GM21576 (cell line): Measurements from ENCODE around the gene SEC22C.
"Not testable (repeated sequence)": the region's sequence is repeated elsewhere in the genome, so short reads cannot be mapped to it uniquely, and the experiment has no call there.

Source experiments
- ATAC-seq: cut with Tn5 transposase; IDR thresholded peaks from one replicate; pipeline ENCODE4 v1.9.1; 2021; ENCODE audit warnings: mild to moderate bottlenecking, moderate library complexity; ENCODE audit not compliant: unreplicated experiment

SEC22C gene, protein sequence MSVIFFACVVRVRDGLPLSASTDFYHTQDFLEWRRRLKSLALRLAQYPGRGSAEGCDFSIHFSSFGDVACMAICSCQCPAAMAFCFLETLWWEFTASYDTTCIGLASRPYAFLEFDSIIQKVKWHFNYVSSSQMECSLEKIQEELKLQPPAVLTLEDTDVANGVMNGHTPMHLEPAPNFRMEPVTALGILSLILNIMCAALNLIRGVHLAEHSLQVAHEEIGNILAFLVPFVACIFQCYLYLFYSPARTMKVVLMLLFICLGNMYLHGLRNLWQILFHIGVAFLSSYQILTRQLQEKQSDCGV

DNA sequence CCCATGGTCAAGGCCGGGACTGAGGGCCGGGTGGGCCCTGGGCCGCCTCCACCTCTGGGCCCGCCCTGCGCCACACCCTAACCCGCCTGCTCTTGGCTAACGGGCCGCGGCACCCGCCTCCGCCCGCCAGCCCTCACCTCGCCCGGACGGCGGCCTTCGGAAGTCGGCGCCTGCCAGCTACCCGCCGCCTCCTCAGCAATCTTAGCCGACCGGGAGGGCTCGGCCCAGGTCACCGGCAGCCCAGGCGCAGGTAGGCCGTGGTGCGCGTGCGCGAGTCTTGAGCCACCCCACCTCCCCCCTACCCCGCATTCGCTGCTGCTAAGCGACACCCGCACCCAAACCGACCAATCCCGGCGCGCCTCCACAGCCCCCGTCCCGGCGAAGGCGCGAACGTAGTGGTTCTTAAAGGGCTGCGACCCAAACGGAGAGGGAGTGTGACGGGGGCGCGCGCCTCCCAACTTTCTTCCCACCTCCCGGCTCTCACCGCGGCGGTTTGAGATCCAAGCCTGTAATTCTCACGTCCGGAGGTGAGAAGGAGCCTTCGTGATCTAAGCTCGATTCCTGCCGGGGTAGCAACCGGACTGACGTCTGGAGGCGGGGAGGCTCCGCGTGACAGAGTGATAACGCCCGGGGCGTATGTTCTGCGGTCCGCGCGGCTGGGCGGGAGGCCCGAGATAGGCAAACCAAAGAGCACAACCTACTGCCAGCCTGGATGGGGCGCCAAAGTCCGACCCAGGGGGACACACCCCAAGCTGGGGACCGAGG is at the start of gene SEC22C:
Gene SEC22C (minus strand): TSS at position 259 of the 765 bp plus-strand sequence. CDS start 12,921 bp downstream, outside the sequence.
- peak; percentile 89 for ATAC-seq

DNA sequence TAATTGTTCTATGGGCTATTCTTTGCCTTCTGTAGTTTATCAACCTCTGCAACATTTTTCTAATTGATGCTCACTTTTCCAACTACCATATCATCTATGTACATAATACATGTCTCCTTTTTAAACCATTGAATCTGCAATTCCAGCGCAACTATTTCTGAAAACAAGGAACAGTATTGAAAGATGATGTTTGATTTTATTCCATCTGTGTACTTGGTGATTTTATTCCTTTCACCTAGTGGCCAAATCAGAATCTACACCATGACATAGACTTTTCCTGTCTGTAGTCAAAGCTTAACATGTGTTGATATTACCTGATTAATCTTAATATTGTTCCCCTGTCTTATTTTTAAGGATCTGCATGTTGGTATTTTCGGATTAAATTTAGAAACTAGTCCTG is 31.7 kb upstream of the SEC22C start:
- no peak for ATAC-seq

DNA sequence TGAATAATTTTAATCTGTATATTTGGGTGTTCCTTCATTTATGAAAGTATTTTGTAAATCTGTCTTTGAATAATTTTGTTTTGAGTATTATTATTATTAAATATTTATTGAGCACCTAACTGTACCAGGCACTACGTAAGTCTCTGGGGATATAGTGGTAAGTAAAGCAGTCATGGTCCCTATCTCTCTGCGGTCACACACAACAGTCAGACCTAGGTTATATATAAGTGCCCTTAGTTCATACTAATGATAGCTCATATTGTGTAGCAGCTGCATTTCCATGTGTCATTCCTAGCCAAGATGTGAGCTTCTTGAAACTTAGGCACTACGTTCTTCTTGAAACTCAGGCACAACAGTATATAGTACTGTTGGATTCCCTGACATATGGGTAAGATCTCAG is 31.2 kb upstream of the SEC22C start:
- ATAC-seq: peak; percentile 75

DNA sequence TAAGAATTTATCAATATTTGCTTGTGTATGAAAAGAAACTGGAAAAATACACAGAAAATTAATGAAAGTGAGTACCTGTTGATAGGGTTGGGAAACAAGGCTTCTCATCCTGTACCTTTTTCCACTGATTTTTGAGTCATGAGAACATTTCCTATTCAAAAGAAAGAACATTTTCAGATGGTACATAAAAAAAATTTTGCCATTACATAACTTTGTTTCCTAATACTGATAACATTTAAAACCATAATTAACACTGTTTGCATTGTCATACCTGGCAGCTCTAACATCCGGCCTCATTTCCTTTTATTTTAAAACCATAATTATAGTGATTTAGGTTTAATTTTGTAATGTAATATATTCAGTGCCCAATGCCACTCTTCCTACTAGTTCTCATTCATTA is 30.4 kb upstream of the SEC22C start:
- ATAC-seq: no peak

DNA sequence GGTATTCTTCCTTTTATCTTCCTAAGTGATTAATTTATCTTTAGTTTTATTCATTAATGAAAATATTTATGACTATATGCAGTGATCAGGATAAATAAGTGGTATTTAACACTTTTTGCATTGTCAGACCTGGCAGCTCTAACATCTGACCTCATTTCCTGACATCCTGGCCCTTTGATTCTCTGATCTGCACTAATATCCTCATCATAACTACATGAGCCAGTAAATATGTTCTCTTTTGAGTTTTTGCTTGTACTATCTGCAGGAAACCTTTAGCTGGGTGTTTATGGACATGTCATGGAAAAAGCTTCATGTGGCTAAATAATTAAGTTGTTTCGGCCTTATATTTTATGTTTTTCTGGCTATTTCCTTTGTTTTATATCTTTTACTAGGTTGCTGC is 29.2 kb upstream of the SEC22C start:
- ATAC-seq: no peak

DNA sequence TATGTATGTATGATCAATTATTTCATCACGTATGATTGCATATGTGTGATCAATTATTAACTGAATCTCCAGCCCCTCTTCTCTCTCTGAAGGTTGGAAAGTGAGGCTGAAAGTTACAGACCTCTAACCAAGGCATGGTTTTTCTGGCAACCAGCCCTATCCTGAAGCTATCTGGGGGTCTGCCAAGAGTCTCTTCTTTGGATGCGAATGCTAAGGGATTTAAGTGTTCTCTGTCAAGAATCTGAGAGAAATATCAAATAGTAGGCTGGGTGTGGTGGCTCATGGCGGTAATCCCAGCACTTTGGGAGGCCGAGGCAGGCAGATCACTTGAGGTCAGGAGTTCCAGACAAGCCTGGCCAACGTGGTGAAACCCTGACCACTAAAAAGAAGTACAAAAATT is 26.8 kb upstream of the SEC22C start:
- no peak for ATAC-seq

DNA sequence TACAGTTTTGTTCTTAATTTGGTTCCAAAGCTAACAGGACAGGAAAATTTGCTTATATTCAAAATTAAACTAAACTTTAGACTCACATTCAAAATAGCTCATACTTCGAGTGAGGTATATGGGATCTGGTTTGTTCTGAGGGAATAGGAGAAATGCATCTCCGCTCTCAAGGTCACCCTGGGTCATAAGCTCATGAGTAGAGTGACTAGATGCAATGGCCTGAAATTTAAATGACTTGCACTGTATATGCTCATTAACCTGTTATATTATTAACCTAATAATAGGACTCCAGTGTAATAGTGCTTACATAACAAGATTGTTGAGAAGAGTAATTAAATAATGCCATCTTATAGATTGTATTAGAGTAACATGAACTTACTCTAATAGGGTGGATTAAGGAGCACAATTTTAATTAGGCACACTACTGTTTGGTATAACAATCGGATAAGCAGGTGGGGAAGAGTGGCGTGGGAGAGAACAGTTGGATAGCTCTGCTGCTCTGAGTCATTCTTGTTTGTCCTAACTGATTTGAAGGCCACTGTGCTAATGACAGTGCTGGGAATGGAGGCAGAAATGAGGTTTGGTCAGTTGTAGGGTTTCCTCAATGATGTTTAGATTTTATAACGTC is 23.9 kb upstream of the SEC22C start:
- ATAC-seq: no peak

DNA sequence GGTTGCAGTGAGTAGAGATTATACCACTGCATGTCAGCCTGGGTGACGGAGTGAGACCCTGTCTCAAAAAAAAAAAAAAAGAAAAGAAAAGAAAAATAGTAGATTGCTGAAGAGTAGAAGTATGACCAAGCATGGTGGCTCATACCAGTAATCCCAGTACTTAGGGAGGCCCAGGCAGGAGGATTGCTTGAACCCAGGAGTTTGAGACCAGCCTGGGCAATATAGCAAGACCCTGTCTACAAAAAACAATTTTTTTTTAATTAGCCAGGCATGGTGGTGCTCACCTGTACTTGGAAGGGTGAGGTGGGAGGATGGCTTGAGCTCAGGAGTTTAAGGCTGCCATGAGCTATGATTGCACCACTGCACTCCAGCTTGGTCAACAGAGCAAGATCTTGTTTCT is 21.2 kb upstream of the SEC22C start:
- ATAC-seq: no peak

DNA sequence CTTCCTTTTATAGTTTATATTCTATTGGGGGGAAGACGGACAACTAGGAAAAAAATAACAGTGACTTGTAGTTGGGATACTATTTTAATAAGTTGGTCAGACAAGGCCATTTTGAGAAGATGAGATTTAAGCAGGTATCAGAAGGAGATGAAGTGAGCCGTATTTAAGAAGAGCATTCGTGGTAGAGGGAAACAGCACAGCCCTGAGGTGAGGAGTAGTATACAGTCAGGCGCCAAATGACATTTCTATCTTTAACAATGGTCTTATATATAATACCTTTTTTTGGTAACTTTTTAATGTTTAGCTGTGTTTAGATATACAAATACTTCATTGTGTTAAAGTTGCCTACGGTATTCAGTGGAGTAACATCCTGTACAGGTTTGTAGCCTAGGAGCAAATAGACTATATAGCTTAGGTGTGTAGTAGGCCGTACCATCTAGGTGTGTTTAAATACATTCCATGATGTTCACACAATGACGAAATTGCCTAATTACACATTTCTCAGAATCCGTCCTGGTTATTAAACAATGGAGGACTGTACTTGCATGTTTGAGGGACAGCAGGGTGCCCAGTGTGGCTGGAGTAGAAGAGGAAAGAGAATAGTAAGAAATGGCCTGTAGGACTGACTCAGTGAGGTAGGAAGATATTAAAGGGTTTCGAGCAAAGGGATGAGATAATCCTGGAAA is 20.3 kb upstream of the SEC22C start:
- ATAC-seq: no peak

DNA sequence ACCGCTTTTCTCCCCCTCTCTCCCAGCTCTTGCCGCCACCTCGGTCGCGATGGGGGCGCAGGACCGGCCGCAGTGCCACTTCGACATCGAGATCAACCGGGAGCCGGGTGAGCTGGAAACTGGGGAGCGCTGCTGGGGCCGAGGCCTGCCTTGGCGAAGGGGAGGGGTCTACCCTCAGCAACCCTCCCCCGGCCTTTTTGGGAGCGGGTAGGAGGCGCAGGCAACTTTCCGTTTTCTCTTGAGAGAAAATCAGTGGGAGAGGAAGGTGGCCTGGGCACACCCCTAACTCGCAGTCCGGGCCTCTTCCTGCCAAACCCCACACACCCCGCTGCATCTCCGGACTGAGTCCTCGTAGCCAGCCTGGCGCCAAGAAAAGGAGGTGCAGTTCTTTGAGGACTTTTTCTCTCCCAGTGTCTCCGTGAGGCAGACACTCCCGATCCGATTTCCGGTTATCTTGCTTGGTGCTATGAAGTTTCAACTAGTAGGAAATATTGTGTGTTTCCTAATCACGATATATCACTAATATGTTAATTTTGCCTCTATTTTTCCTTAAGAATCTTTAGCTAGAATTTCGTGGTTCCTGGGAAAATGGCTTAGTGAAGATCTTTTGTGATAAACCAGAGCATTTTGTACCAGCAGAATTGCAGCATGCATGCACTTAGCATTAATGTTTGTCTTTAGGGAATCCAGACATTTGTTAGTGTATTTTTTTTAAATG is 19.4 kb upstream of the SEC22C start:
- ATAC-seq: peak; percentile 25

DNA sequence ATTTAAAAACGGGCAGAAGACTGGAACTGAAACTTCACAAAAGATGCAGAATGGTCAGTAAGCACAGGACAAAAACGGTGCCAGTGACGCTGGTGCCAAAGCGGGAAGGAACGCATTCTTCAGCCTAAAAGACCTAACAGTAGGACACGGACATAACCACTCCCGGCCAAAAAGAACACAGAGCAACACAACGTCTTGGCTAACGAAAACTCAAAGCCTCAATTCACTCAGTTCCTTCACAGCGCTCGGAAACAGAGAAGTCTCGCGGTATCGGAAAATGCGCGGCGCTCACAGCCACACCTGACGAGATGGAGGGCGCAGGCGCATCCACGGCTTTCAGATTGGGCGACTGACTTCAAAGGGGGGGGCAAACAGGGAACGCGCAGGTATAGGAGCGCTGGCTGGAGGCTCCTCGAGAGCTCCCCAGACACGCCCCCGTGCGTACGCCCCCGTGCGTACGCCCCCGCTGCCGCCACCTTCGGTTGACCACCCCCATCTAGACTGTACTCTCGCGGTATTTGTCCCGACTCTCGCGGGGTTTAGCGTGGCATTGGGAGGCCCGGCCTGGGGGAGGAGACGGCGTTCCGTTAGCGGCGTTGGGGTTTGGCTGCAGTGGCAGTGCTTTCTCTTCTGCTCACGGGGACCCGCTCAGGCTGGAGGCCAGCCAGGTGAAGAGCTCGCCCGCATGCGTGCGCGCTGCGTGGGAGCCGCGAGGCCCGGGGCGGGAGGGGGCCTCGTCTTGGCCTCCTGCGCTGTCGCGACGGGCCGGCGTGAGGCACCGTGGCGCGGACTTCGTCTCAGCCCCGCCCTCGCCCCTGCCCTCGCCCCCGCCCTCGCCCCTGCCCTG is 18.6 kb upstream of the SEC22C start, which contains the start of gene NKTR:
Gene NKTR (plus strand): TSS at position 576 of the 847 bp plus-strand sequence. CDS start 321 bp downstream, outside the sequence.
- peak; percentile 86 for ATAC-seq

DNA sequence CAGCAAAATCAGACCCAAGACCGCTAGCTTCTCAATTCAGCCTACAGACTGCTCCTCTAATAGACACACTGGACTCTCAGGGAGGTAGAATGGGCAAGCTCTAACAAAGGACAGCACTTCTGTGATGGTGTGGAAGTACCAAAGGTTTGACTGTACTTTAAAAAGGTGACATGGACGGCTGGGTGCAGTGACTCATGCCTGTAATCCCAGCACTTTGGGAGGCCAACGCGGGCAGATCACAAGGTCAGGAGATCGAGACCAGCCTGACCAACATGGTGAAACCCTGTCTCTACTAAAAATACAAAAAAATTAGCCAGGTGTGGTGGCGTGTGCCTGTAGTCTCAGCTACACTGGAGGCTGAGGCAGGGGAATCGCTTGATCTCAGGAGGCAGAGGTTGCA is 15.3 kb upstream of the SEC22C start:
- not testable (repeated sequence) for ATAC-seq

DNA sequence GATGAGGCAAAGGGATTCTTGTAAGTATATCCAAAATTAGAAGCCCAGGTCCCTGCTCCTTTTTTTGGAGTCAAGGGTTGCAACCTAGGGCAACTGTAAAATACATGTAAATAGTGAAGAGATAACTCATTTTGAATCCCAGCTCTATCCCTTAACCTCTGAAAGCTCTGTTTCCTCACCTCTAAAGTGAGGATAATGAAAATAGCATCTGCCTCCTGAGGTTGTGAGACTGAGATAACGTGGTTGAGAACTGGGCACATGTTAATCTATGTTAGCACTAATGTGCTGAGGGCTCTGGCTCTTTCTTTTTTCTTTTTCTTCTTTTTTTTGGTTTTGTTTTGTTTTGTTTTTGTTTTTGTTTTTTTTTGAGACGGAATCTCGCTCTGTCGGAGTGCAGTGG is 13.9 kb upstream of the SEC22C start:
- ATAC-seq: no peak

DNA sequence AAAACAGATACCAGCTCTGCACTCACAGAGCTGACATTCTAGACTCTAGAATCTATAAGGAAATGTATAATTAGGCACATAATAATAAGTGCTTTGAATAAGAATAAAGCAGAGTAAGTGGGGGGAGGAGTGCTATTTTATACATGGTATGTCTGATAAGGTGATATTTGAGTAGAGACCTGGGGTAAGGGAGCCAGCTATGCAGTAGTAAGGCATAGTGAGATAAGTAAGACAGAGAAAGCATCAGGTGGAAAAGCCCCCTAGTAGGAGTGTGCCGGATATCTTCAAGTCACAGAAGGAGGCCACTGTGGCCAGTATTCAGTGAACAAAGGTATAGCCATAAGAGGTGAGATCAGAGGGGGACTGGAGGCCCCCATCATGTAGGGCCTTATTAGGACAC is 11.9 kb upstream of the SEC22C start:
- ATAC-seq: no peak

DNA sequence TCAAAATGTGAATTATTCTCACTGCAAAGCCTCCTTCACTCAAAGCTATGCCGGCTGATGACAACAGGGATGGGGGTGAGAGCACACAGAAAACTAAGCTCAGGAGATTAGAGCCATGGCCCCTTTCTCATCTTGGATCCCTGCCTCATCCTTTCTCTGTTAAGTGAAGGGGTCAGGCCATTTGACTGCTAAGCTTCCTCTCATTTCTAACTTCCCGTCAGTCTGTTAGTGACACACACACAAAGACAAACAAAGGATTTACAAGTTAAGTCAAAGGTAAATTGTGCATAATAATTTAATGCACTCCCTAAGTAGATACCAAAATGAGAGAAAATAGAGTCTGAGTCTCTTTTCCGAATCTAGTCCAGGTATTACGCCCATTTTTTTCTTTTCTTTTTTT is 10.0 kb upstream of the SEC22C start:
- no peak for ATAC-seq

DNA sequence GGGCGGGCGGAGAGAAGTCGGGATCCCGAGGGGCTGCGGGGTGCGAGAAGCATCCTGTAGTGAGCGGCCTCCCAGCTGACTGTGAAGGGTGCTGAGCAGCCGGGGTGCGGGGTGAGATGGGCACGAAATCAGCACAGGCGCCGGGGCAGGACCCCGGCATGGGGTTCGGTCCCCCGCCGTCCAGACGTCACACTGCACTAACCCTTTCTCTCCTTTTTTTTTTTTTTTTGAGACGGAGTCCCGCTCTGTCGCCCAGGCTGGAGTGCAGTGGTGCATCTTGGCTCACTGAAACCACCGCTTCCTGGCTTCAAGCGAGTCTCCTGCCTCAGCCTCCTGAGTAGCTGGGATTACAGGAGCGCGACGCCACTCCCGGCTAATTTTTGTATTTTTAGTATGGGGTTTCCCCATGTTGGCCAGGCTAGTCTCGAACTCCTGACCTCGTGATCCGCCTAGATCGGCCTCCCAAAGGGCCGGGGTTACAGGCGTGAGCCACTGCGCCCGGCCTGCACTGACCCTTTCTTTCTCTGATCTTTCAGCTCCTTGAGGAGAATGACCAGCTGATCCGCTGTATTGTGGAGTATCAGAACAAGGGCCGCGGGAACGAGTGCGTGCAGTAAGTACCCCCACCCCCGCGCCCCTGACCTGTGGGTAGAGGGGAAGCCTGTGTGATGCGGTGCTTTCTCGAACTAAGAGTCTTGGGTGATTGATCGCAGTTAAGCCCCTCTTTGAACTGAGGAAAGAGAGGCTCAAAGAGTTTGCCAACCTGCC is 9.4 kb upstream of the SEC22C start:
- no peak for ATAC-seq

DNA sequence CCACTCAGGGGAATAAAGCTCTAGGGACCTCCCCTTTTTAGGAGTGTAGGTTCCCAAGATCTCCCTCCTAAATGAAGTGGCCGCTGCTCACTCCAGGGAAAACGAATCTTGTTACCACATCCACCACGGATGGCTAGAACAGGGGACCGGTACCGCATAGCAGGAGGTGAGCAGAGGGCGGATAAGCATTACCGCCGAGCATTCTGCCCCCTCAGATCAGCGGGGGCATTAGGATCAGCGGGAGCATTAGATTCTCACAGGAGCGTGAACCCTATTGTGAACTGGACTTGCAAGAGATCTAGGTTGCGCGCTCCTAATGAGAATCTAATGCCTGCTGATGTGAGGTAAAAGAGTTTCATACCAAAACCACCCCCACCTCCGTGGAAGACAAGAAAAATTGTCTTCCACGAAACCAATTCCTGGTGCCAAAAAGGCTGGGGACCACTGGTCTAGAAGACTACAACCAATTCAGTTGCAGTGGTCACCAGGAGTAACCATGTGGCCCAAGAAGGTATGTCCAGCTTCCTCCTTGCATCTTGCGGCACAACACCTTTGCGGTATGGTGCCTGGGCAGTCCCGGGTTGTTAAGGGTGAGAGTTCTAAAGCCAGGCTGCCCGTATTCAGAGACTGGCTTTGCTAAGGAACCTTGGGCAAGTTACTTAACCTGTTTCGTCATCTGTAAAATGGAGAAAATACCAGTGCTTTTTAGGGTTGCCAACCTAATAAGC is 7.8 kb upstream of the SEC22C start:
- no peak for ATAC-seq

DNA sequence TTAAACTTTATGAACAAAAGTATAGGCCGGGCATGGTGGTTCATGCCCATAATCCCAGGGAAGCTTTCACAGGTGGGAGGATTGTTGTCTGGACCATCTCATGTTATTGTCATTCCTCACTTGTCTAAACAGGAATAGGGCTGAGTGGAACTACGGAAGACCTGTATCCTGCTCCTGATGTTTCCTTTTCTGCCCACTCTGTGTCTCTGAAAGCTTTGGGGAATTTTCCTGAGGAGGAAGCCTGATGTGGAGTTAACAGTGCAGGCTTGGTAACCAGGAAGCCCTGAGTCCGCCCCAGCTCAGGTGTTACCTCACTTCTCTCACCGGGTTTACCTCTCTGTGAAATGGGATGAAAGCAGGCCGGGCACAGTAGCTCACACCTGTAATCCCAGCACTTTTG is 6.9 kb upstream of the SEC22C start:
- ATAC-seq: no peak
